Measurements from ENCODE around the gene NDUFB8. TPM values are rescaled to one million over a fixed set of nuclear protein-coding genes. Genes with fewer than 3 reads are reported as not detected.

The NDUFB8 gene
- total and polyA plus RNA-seq, 4 experiments from 2014 or later, result 141 to 613 (median 318) TPM

DNA sequence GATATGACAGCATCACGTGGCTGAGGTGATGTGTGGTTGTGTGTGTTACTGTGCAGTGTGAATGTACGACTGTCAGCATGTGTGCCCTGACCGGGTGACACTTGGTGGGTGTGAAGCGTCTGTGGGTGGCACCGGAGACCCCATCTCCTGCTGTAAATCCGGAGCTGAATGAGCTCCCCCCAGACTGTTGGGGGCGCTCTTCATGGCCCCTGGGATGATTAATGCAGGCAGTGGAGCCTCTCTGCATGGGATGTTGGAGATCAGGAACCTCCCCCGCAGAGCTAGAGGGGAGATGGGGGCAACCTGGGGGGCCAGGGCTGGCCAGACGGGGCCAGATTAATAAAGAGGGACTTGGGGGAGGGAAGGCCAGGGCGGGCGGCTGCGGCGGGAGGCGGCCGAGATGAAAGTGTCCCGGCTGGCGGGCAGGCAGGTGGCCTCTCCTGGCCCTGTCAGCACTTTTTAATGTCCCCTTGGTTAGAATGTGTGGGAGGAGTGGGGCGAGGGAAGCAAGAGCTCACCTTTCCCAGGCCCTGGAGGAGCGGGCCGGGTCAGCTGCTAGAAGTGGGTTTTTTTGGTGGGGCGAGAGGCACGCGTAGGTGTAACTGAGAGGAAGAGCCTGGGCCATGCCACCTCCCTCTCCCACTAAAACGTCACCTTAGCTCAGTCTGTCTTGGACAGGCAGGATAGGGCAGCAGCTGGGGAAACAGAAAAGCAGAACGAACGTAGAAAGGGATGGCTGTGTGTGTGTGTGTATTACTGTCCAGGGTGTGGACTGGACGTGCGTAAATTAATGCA, 40.2 kb upstream of the NDUFB8 start:
- no peak overlapping the region for H3K27ac ChIP-seq (ENCODE audit: low read depth, low read length)
- no peak for DNase-seq
- ChIA-PET CTCF (ENCODE audit: partially characterized antibody) (interaction anchor here (0.6 to 1.4 kb wide), 3 partner anchors 36 to 1437 kb away, joined by 3 to 4 read pairs (median 3); no protein-coding TSS in a partner anchor), POLR2A (ENCODE audit: partially characterized antibody) (no interaction called here)
- no peaks in the 10 kb centered on the region for H3K9me3 ChIP-seq (ENCODE audit: control insufficient read depth in 1 of 2, low read length in 2 of 2)
- H3K36me3 ChIP-seq (ENCODE audit: insufficient read depth, low read length), result no peaks in the 10 kb centered on the region
- intact Hi-C loops (cut with micrococcal nuclease), result loop anchor here (10.0 kb wide), 1 partner anchor 345 kb away; the partner anchor contains the start of gene SLF2
- peaks cover 12% of the 10 kb centered on the region for H3K27me3 ChIP-seq (ENCODE audit: insufficient read depth, low read length)
- no peak overlapping the region for H3K4me3 ChIP-seq (ENCODE audit: low read length in 2 of 2)
- Mint-ChIP-seq H3K27me3 (peaks cover 29 to 36% of the 10 kb centered on the region in 2 donors), H3K9me3 (no peaks in the 10 kb centered on the region), H3K4me3 (no peak overlapping the region), H3K4me1 (peaks cover 0 to 2% (median 0%) of the 10 kb centered on the region in 4 donors), H3K36me3 (no peaks in the 10 kb centered on the region), H3K27ac (no peak overlapping the region)
- H3K4me1 ChIP-seq (ENCODE audit: insufficient read depth, low read length), result no peaks in the 10 kb centered on the region

- DNase-seq, result no peak
Observed at GRCh38 chr10:100568912-100569311, 39.2 kb upstream of the NDUFB8 start.

DNA sequence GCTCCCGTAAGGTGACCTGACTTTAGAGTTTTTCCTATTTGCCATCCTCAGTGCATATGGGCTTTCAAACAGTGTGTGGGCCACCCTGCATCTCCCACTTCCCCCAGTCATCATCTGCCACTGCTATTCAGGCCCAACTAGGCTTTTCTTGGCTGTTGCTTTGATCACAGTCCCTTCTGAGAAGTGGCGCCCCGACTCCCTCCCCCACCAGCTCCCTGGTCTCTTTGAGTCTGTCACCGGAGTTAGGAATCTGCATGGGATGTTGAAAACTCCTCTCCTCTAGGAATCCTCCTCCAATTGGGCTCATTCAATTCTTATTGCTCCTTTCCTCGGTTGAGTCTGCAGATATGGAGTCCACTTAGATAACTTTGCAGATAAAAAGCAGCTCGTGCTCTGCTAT, 38.2 kb upstream of the NDUFB8 start:
- CTCF ChIA-PET (ENCODE audit: partially characterized antibody), result interaction anchor here (0.6 kb wide), 1 partner anchor 1213 kb away, joined by 3 read pairs; no protein-coding TSS in a partner anchor
- no peaks in the 10 kb centered on the region for H3K36me3 Mint-ChIP-seq

More at GRCh38 chr10:100568912-100569311, 39.2 kb upstream of the NDUFB8 start:
- no peak overlapping the region for H3K27ac ChIP-seq (ENCODE audit: low read depth, low read length)
- H3K36me3 ChIP-seq (ENCODE audit: insufficient read depth, low read length), result no peaks in the 10 kb centered on the region
- no peaks in the 10 kb centered on the region for H3K9me3 ChIP-seq (ENCODE audit: control insufficient read depth in 1 of 2, low read length in 2 of 2)
- no peaks in the 10 kb centered on the region for H3K4me1 ChIP-seq (ENCODE audit: insufficient read depth, low read length)
- Mint-ChIP-seq H3K4me3 (no peak overlapping the region), H3K4me1 (peaks cover 0 to 2% (median under 1%) of the 10 kb centered on the region in 4 donors), H3K27ac (no peak overlapping the region), H3K36me3 (no peaks in the 10 kb centered on the region), H3K27me3 (peaks cover 27 to 41% of the 10 kb centered on the region in 2 donors), H3K9me3 (peaks cover 0 to 2% (median 0%) of the 10 kb centered on the region in 8 donors)
- no peak overlapping the region for H3K4me3 ChIP-seq (ENCODE audit: low read length in 2 of 2)
- ChIA-PET CTCF (ENCODE audit: partially characterized antibody) (interaction anchor here (1.4 kb wide), 1 partner anchor 175 kb away, joined by 4 read pairs; no protein-coding TSS in a partner anchor), POLR2A (ENCODE audit: partially characterized antibody) (no interaction called here)
- peaks cover 12% of the 10 kb centered on the region for H3K27me3 ChIP-seq (ENCODE audit: insufficient read depth, low read length)
- intact Hi-C loops (cut with micrococcal nuclease), result loop anchor here (10.0 kb wide), 1 partner anchor 346 kb away; the partner anchor contains the start of gene SLF2

DNA sequence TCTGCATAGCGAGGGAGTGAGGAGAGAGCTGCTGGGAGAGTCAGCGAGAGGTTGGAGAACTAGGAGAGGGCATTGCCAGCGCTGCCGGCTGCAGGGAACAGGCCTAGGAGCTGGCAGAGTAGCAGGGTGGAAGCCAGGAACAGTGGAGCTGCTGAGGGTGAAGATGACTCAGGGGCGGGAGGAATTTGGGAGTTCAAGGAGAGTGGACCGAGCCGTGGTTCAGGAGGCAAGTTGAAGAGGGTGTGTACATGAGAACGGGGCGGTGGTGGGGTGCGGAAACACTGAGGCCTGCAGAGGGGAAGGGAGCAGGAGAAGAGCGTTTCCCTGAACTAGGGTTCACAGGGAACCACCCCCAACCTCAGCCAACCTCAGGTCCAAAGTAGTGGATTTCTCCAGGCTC, 37.6 kb upstream of the NDUFB8 start:
- Histone ChIP-seq H3K9me3 (ENCODE audit: control insufficient read depth in 1 of 2, low read length in 2 of 2) (no peaks in the 10 kb centered on the region), H3K4me1 (ENCODE audit: insufficient read depth, low read length) (peaks cover 8% of the 10 kb centered on the region), H3K4me3 (ENCODE audit: low read length in 2 of 2) (no peak overlapping the region), H3K27ac (ENCODE audit: low read depth, low read length) (no peak overlapping the region), H3K36me3 (ENCODE audit: insufficient read depth, low read length) (no peaks in the 10 kb centered on the region), H3K27me3 (ENCODE audit: insufficient read depth, low read length) (peaks cover 12% of the 10 kb centered on the region)
- ChIA-PET CTCF (ENCODE audit: partially characterized antibody) (no interaction called here), POLR2A (ENCODE audit: partially characterized antibody) (no interaction called here)
- H3K4me1 Mint-ChIP-seq, result peaks cover 0 to 6% (median 5%) of the 10 kb centered on the region in 4 donors
- H3K4me3 Mint-ChIP-seq, result no peak overlapping the region
- no peak overlapping the region for H3K27ac Mint-ChIP-seq
- intact Hi-C loops (cut with micrococcal nuclease), result loop anchor here (10.0 kb wide), 1 partner anchor 348 kb away; the partner anchor contains the start of gene SLF2
- peaks cover 28 to 42% of the 10 kb centered on the region in 2 donors for H3K27me3 Mint-ChIP-seq
- no peak for DNase-seq
- no peaks in the 10 kb centered on the region for H3K36me3 Mint-ChIP-seq
- peaks cover 0 to 2% (median 0%) of the 10 kb centered on the region in 8 donors for H3K9me3 Mint-ChIP-seq

More for the DNA sequence above, 38.2 kb upstream of the NDUFB8 start:
- peaks cover 0 to 4% (median 4%) of the 10 kb centered on the region in 4 donors for H3K4me1 Mint-ChIP-seq
- Histone ChIP-seq H3K4me3 (ENCODE audit: low read length in 2 of 2) (no peak overlapping the region), H3K4me1 (ENCODE audit: insufficient read depth, low read length) (peaks cover 2% of the 10 kb centered on the region), H3K9me3 (ENCODE audit: control insufficient read depth in 1 of 2, low read length in 2 of 2) (no peaks in the 10 kb centered on the region), H3K36me3 (ENCODE audit: insufficient read depth, low read length) (no peaks in the 10 kb centered on the region), H3K27me3 (ENCODE audit: insufficient read depth, low read length) (peaks cover 12% of the 10 kb centered on the region), H3K27ac (ENCODE audit: low read depth, low read length) (no peak overlapping the region)
- peaks cover 0 to 2% (median 0%) of the 10 kb centered on the region in 8 donors for H3K9me3 Mint-ChIP-seq
- no peak for DNase-seq
- intact Hi-C loops (cut with micrococcal nuclease), result loop anchor here (10.0 kb wide), 1 partner anchor 347 kb away; the partner anchor contains the start of gene SLF2
- POLR2A ChIA-PET (ENCODE audit: partially characterized antibody), result no interaction called here
- H3K4me3 Mint-ChIP-seq, result no peak overlapping the region
- peaks cover 29 to 43% of the 10 kb centered on the region in 2 donors for H3K27me3 Mint-ChIP-seq
- no peak overlapping the region for H3K27ac Mint-ChIP-seq

DNA sequence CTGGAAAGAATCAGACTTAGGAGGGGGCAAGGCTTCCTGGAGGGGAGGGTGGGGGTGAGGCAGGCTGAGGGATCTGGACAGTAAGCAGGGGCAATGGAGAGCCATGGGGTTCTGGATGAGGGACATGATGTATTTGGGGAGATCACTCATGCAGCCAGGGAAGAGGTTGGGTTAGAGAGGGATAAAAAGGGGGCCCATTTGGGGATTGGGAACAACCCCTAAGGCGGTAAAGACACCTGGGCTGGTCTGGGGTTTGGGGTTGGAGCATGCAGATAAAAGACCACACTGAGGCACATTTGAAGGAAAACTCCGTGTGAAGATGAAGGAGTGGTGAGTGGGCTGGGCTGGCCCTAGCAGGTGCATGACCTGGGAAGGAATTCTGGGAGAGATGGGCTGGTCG, 36.9 kb upstream of the NDUFB8 start:
- Histone ChIP-seq H3K9me3 (ENCODE audit: control insufficient read depth in 1 of 2, low read length in 2 of 2) (no peaks in the 10 kb centered on the region), H3K36me3 (ENCODE audit: insufficient read depth, low read length) (no peaks in the 10 kb centered on the region), H3K4me1 (ENCODE audit: insufficient read depth, low read length) (peaks cover 15% of the 10 kb centered on the region), H3K27ac (ENCODE audit: low read depth, low read length) (no peak overlapping the region), H3K27me3 (ENCODE audit: insufficient read depth, low read length) (peaks cover 12% of the 10 kb centered on the region), H3K4me3 (ENCODE audit: low read length in 2 of 2) (no peak overlapping the region)
- DNase-seq, result no peak
- Mint-ChIP-seq H3K27me3 (peaks cover 31 to 45% of the 10 kb centered on the region in 2 donors), H3K9me3 (peaks cover 0 to 2% (median 0%) of the 10 kb centered on the region in 8 donors), H3K36me3 (no peaks in the 10 kb centered on the region), H3K4me1 (peaks cover 6 to 11% (median 10%) of the 10 kb centered on the region in 4 donors), H3K27ac (no peak overlapping the region), H3K4me3 (no peak overlapping the region)
- ChIA-PET POLR2A (ENCODE audit: partially characterized antibody) (interaction anchor here (0.6 kb wide), 1 partner anchor 350 kb away, joined by 3 read pairs; no protein-coding TSS in a partner anchor), CTCF (ENCODE audit: partially characterized antibody) (no interaction called here)
- intact Hi-C loops (cut with micrococcal nuclease), result loop anchor here (10.0 kb wide), 1 partner anchor 348 kb away; the partner anchor contains the start of gene SLF2

DNA sequence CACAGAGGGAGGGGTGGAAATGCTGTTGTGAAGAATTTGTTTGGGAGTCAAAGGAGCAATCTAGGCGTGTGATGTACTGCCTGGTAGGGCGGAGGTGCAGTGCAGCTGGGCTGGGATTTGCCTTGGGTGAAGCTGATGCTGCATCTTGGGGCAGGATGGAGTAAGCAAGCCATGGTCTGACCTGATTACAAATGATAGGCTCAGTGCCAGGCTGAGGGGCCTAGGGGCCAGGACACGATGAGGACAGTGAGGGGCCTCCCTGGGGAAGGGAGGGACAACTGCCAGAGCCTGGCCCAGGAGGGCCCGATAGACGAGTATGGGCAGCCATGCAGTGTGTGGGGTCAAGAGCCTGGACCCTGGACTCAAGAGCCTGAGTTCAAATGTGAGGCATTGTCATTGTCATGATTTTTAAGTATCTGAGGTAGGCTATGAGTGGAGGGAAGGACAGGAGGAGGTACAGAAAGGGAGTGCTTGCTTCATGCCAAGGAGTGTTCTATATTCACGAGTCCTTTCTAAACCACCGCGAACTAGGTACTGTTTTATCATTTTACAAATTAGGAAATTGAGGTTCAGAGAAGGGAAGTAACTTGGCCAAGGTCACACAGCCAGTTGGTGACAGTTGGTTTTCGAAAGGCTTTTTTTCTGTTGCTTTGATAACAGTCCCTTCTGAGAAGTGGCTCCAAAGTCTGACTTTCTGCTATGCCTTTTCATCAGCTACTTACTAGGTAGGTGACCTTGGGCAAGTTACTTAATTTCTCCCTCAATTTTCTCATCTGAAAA, 35.7 kb upstream of the NDUFB8 start:
- peak overlapping the region in 1 of 7 donors; percentile 15 for H3K27ac Mint-ChIP-seq
- Histone ChIP-seq H3K9me3 (ENCODE audit: control insufficient read depth in 1 of 2, low read length in 2 of 2) (no peaks in the 10 kb centered on the region), H3K27me3 (ENCODE audit: insufficient read depth, low read length) (peaks cover 11% of the 10 kb centered on the region), H3K36me3 (ENCODE audit: insufficient read depth, low read length) (no peaks in the 10 kb centered on the region), H3K27ac (ENCODE audit: low read depth, low read length) (no peak overlapping the region), H3K4me1 (ENCODE audit: insufficient read depth, low read length) (peaks cover 17% of the 10 kb centered on the region), H3K4me3 (ENCODE audit: low read length in 2 of 2) (no peak overlapping the region)
- peaks cover 31 to 45% of the 10 kb centered on the region in 2 donors for H3K27me3 Mint-ChIP-seq
- intact Hi-C loops (cut with micrococcal nuclease), result loop anchor here (10.0 kb wide), 1 partner anchor 349 kb away; the partner anchor contains the start of gene SLF2
- H3K4me3 Mint-ChIP-seq, result peak overlapping the region in 2 of 8 donors; percentile 36 to 61
- CTCF ChIA-PET (ENCODE audit: partially characterized antibody), result interaction anchor here (1.7 kb wide), 1 partner anchor 29 kb away, joined by 3 read pairs; the partner anchor contains the start of gene HIF1AN
- peaks cover 0 to 3% of the 10 kb centered on the region in 2 donors for H3K36me3 Mint-ChIP-seq
- H3K4me1 Mint-ChIP-seq, result peaks cover 14 to 22% (median 16%) of the 10 kb centered on the region in 4 donors
- POLR2A ChIA-PET (ENCODE audit: partially characterized antibody), result no interaction called here
- DNase-seq, result no peak
- peaks cover 0 to 2% (median 0%) of the 10 kb centered on the region in 8 donors for H3K9me3 Mint-ChIP-seq
